Upper lobe of left lung (tissue), 6 donors: ENCODE data around the gene SMIM31. TPM values are rescaled to one million over a fixed set of nuclear protein-coding genes. Genes with fewer than 3 reads are reported as not detected.

Source experiments
- ATAC-seq, 2 donors: fragments of 200-7000 bp; cut with Tn5 transposase; one replicate each; pipeline ENCODE4 v1.9.1; 2022; ENCODE audit warnings: mild to moderate bottlenecking in 2 of 2, moderate library complexity in 2 of 2; ENCODE audit not compliant: low FRiP score in 2 of 2
- DNase-seq, 2 donors: peaks; one replicate each; pipeline ENCODE4 v3.0.0-alpha.2; 2019 to 2020
- H3K27ac ChIP-seq, 4 donors: fragments of 200-600 bp; sonication (generic); one replicate each; pipeline ENCODE4 v1.5.1; 2016 to 2019
- H3K27me3 ChIP-seq, 4 donors: fragments of 200-600 bp; sonication (generic); one replicate each; pipeline ENCODE4 v1.5.1; 2017 to 2019
- H3K36me3 ChIP-seq, 4 donors: fragments of 200-600 bp; sonication (generic); one replicate each; pipeline ENCODE4 v1.5.1; 2016 to 2019
- H3K4me1 ChIP-seq, 4 donors: fragments of 200-600 bp; sonication (generic); one replicate each; pipeline ENCODE4 v1.5.1; 2018 to 2019
- H3K4me3 ChIP-seq, 4 donors: fragments of 200-600 bp; sonication (generic); one replicate each; pipeline ENCODE4 v1.5.1; 2017 to 2019; ENCODE audit warnings: mild to moderate bottlenecking in 2 of 4, moderate library complexity in 1 of 4
- H3K9me3 ChIP-seq, 4 donors: fragments of 200-600 bp; sonication (generic); one replicate each; pipeline ENCODE4 v1.5.1; 2018 to 2019
- CTCF ChIP-seq, 6 experiments: fragments of 450-650 bp in 4 of 6; fragments of 200-600 bp in 2 of 6; sonication (generic) in 2 of 6; IDR thresholded peaks; one replicate each; pipeline ENCODE4 v1.5.1; 2016 to 2019; ENCODE audit warnings: antibody characterized with exemption in 6 of 6
- EP300 ChIP-seq, 4 donors: sonication (generic); formaldehyde crosslinking; IDR thresholded peaks; one replicate each; pipeline ENCODE4 v1.5.1; 2017; ENCODE audit warnings: antibody characterized with exemption in 4 of 4, control low read depth in 2 of 4
- POLR2A ChIP-seq, 4 donors: fragments of 450-650 bp; IDR thresholded peaks; one replicate each; pipeline ENCODE4 v1.5.1; 2016 to 2017; ENCODE audit warnings: antibody characterized with exemption in 4 of 4, mild to moderate bottlenecking in 2 of 4
- POLR2AphosphoS5 ChIP-seq, 2 donors: sonication (generic); formaldehyde crosslinking; IDR thresholded peaks; one replicate each; pipeline ENCODE4 v1.5.1; 2017; ENCODE audit warnings: antibody characterized with exemption in 2 of 2
- WGBS, 2 donors: methylation state at CpG; one replicate each; pipeline ENCODE4 v1.1.5; 2017 to 2018; 5-methylcytosine and 5-hydroxymethylcytosine counted together
- total RNA-seq, 6 donors: library from RNA; depleted of rRNA in 4 of 6; stranded (reverse); fragments of >200 nt in 4 of 6; gene quantifications; one replicate each; pipeline versions ENCODE4 v1.1.0 to v1.2.1, GENCODE V29; 2016 to 2021
- donor health status: DM: no; HTN: no; CAD: no; lungs with moderate emphysema.
- donor health status: DM: no; HTN: yes; CAD: no; lungs with severe emphysema.

SMIM31 gene
- total RNA-seq, 6 donors from 2014 or later = 0.11 to 1.7 (median 0.54) TPM; not detected in 2

GRCh38 chr4:164756686-164757085 lies 2.8 kb downstream of the SMIM31 start:
- Histone ChIP-seq H3K4me1 (no peaks in the 10 kb centered on the region), H3K4me3 (no peak overlapping the region), H3K9me3 (peaks cover 0 to 5% (median 1%) of the 10 kb centered on the region in 4 donors), H3K36me3 (no peaks in the 10 kb centered on the region), H3K27ac (no peak overlapping the region), H3K27me3 (no peaks in the 10 kb centered on the region)
- 43 to 44% methylated on average over 2 of the region's 2 CpGs for WGBS, 2 donors
- ATAC-seq = no peak
- DNase-seq = no peak
- no peak for TF ChIP-seq CTCF (IDR thresholded peaks at IDR 0.05)
- TF ChIP-seq POLR2AphosphoS5 (IDR thresholded peaks at IDR 0.05) = no peak
- no peak for TF ChIP-seq EP300 (IDR thresholded peaks at IDR 0.05)
- TF ChIP-seq POLR2A (IDR thresholded peaks at IDR 0.05) = no peak

- no peak overlapping the region for H3K27ac ChIP-seq
- no peaks in the 10 kb centered on the region for H3K9me3 ChIP-seq
- ATAC-seq (no peak), DNase-seq (no peak)
- TF ChIP-seq POLR2AphosphoS5 (IDR thresholded peaks at IDR 0.05) (no peak), CTCF (IDR thresholded peaks at IDR 0.05) (no peak), EP300 (IDR thresholded peaks at IDR 0.05) (no peak), POLR2A (IDR thresholded peaks at IDR 0.05) (no peak)
- WGBS, 2 donors = 78 to 89% methylated on average over 1 of the region's 1 CpG
- H3K4me1 ChIP-seq = no peaks in the 10 kb centered on the region
- H3K27me3 ChIP-seq = no peaks in the 10 kb centered on the region
- no peak overlapping the region for H3K4me3 ChIP-seq
- no peaks in the 10 kb centered on the region for H3K36me3 ChIP-seq
Measured at GRCh38 chr4:164761241-164761640, 7.3 kb downstream of the SMIM31 start.

- Histone ChIP-seq H3K4me1 (no peaks in the 10 kb centered on the region), H3K27me3 (no peaks in the 10 kb centered on the region), H3K36me3 (no peaks in the 10 kb centered on the region), H3K9me3 (no peaks in the 10 kb centered on the region), H3K27ac (no peak overlapping the region), H3K4me3 (no peak overlapping the region)
- DNase-seq (no peak), ATAC-seq (no peak)
- no peak for TF ChIP-seq CTCF (IDR thresholded peaks at IDR 0.05)
- TF ChIP-seq POLR2A (IDR thresholded peaks at IDR 0.05) = no peak
- no peak for TF ChIP-seq EP300 (IDR thresholded peaks at IDR 0.05)
- no peak for TF ChIP-seq POLR2AphosphoS5 (IDR thresholded peaks at IDR 0.05)
- WGBS, 2 donors = 91 to 95% methylated on average over 6 of the region's 6 CpGs
Measured at GRCh38 chr4:164761746-164762275, 7.9 kb downstream of the SMIM31 start.

- no peak overlapping the region for H3K4me3 ChIP-seq
- no peaks in the 10 kb centered on the region for H3K36me3 ChIP-seq
- ATAC-seq = no peak
- H3K27me3 ChIP-seq = no peaks in the 10 kb centered on the region
- TF ChIP-seq POLR2AphosphoS5 (IDR thresholded peaks at IDR 0.05) (no peak), POLR2A (IDR thresholded peaks at IDR 0.05) (no peak), CTCF (IDR thresholded peaks at IDR 0.05) (no peak), EP300 (IDR thresholded peaks at IDR 0.05) (no peak)
- no peaks in the 10 kb centered on the region for H3K9me3 ChIP-seq
- H3K4me1 ChIP-seq = no peaks in the 10 kb centered on the region
- WGBS, 2 donors = 89 to 93% methylated on average over 3 of the region's 3 CpGs
- DNase-seq = no peak
- H3K27ac ChIP-seq = no peak overlapping the region
Measured at GRCh38 chr4:164765096-164765495, 11.2 kb downstream of the SMIM31 start.

- 49 to 62% methylated on average over 5 of the region's 5 CpGs for WGBS, 2 donors
- DNase-seq (no peak), ATAC-seq (no peak)
- Histone ChIP-seq H3K27me3 (no peaks in the 10 kb centered on the region), H3K27ac (no peak overlapping the region), H3K4me1 (no peaks in the 10 kb centered on the region), H3K4me3 (no peak overlapping the region), H3K36me3 (no peaks in the 10 kb centered on the region), H3K9me3 (no peaks in the 10 kb centered on the region)
- TF ChIP-seq EP300 (IDR thresholded peaks at IDR 0.05) = no peak
Measured at GRCh38 chr4:164765833-164766232, 11.9 kb downstream of the SMIM31 start.
